AG10803 (cell line): ENCODE results near the gene CABCOCO1.

Experiments
- DNase-seq: peaks from one replicate; pipeline ENCODE4 v3.0.0; 2010; ENCODE audit warnings: low read depth
- H3K4me3 ChIP-seq: 2 replicates; pipeline ENCODE4 v1.5.1; 2011; ENCODE audit warnings: mild to moderate bottlenecking, low read length, control low read depth
- TF ChIP-seq, protein P1 (sequence below): conservative IDR thresholded peaks from 2 replicates; pipeline ENCODE4 v1.5.1; 2011; ENCODE audit warnings: mild to moderate bottlenecking, low read length, control low read depth, inconsistent platforms

The CABCOCO1 gene

DNA sequence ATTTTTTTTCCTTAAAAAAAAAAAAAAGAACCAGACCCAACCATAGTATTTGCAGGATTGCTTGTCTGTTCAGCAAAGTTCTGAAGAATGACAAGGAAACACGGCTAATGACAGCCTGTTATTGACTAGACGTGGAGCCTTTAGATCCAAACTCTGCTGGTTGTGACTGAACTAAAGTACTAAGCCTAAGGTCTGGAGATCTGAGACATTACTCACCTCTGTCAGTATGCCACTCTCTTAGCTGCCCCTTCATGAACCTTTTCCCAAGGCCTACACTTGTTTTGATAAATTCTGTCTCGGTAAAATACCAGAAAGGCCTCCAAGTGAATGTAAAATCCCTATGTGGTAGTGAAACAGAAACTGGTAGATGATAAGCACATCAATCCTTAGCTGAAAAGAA, 101.0 kb downstream of the CABCOCO1 start:
- H3K4me3 ChIP-seq = no peak overlapping the region
- no peak for DNase-seq
- TF ChIP-seq, protein P1, sequence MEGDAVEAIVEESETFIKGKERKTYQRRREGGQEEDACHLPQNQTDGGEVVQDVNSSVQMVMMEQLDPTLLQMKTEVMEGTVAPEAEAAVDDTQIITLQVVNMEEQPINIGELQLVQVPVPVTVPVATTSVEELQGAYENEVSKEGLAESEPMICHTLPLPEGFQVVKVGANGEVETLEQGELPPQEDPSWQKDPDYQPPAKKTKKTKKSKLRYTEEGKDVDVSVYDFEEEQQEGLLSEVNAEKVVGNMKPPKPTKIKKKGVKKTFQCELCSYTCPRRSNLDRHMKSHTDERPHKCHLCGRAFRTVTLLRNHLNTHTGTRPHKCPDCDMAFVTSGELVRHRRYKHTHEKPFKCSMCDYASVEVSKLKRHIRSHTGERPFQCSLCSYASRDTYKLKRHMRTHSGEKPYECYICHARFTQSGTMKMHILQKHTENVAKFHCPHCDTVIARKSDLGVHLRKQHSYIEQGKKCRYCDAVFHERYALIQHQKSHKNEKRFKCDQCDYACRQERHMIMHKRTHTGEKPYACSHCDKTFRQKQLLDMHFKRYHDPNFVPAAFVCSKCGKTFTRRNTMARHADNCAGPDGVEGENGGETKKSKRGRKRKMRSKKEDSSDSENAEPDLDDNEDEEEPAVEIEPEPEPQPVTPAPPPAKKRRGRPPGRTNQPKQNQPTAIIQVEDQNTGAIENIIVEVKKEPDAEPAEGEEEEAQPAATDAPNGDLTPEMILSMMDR = no peak

DNA sequence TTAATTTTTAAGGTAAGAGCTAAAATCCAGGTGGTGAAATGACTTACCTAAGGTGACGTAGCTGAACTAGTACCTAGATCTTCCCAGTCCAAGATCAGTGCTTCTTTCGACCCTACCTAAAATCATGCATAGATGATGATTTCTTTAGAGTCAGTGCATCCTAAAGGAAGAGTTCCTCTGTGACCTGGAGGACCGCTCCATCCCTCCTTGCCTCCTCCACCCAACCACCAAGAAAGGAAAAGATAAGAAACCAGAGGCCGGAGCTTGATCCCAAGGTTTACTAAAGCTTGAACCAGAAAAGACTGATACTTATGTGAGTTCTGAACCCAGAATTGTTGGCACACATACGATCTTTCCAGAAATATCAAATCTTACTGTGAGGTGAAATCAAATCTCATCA, 101.8 kb downstream of the CABCOCO1 start:
- TF ChIP-seq, protein P1 = no peak

DNA sequence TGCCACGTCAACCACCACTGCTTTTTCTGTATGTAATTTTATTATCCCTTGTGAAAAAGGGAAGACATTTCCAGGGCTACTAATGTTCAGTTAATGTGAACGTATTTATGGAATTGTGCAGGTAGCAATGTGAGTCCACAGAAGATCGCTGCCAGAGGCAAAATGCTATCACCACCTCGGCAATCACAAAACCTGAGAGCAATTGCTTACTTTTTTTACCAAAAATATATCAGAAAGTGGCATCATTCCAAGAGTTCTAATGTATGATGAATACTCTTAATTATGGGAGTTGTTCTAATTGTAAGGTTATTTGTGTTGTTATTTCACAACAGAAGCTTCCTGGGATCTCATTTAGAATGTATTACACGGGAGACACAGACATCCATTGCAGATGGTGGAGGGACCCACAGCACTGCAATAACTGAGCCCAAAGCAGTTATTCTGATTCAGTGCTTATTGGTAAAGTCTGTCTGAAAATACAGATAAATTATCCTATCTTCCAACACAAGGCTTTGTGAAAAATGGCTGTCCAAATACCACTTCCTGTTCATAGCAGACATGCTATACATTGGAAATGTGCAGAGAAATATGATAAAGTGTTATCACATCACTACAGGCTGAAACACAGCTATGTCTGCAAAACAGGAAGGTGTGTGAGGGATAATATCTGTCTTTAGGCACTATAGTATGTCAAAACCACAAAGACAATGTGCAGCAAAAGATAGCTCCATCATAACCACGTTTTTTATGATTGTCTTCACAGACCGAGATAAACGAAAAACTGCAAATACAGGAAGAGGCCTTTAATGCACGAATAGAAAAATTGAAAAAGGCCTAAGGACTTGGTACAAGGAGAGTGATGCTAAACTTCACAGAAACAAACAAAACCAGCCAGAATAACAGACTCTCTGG, 102.7 kb downstream of the CABCOCO1 start:
- TF ChIP-seq, protein P1 = no peak
- DNase-seq = no peak
- H3K4me3 ChIP-seq = no peak overlapping the region

More for the DNA sequence above, 101.8 kb downstream of the CABCOCO1 start:
- H3K4me3 ChIP-seq = no peak overlapping the region
- no peak for DNase-seq

DNA sequence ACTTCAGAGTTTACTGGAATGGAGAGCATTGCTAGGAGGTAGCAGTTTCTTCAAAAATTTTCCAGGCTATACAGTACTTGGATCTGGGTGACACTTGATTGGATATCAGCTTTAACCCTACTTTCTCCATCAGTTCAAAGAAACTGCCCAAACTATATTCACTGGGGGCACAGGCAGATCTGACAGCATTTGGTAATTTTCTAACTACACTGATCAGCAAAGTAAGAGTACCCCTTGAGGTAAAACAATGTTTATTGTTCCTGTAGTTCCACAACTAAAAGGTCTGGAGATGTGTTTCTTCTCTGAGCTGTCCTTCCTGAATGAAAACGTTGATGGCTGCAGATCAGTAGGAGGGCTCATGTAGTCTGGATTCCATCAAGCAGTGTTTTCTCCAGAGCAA, 104.2 kb downstream of the CABCOCO1 start:
- TF ChIP-seq, protein P1 = no peak
- no peak overlapping the region for H3K4me3 ChIP-seq
- DNase-seq = no peak

DNA sequence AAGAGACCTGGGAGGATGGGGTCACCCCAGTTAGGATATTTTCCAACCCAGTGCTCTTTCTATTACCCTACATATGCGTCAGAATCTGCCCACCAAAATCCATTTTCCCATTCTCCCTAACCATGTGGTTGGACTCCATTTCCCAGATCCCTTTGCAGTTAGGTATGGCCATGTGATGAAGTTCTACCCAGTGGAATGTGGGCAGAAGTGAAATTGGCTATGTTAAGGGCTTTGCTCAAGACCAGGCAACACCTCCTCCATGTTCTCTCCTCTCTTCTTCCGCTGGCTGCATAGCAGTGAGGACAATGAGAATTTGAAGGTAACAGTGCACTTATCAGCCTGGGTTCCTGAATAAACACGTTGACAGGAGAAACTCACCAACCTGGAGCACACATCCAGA, 111.3 kb downstream of the CABCOCO1 start:
- H3K4me3 ChIP-seq = no peak overlapping the region
- TF ChIP-seq, protein P1 = no peak

DNA sequence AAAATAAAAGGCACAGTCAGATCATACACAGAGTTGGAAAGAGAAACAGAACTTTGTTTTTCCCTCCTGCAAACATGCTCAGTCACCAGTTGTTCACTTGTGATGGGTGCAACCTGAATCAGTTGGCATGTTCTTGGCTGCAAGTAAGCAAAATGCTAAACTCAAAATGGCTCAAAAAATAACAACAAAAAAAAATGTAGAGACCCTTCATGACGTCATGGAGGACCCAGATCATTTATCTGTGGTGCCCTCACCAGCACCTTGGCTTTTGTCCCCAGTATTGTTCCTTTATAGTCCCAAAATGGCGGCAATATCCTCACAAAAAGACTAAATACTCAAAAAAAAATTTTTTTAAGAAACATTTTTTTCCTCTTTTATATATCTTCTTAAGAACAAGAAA, 112.4 kb downstream of the CABCOCO1 start:
- DNase-seq = no peak
- no peak overlapping the region for H3K4me3 ChIP-seq
- TF ChIP-seq, protein P1 = no peak

More for the DNA sequence above, 111.3 kb downstream of the CABCOCO1 start:
- DNase-seq = no peak
